ENCODE measurements around the gene IRX6.

The IRX6 gene

GRCh38 chr16:55323637-55324271 is at the start of gene IRX6:
TSS of gene IRX6 (plus strand) at chr16:55324203. CDS start at chr16:55325092, 889 bp downstream.
- DNase-seq (ENCODE audit: low spot score) (no peak), FAIRE-seq (no peak)

DNA sequence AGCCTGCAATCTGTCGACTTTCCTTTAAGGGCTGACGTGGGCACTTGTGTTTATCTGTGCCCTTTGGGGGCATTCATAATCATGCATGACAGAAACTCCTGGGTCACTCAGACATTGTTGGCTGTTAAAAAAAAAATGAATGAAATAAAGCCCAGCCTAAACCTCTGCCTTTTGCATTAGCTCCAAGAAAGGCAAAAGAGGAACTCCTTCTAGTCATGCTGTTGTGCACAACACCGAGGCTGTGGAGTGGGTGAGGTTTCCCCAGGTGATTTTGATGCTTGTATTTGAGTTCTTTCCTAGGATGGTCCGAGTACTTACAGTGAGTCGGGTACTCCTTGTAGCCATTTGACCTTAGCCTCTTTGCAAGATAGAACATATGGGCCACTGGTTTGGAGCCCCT is 49.6 kb upstream of the IRX6 start:
- FAIRE-seq = no peak
- DNase-seq (ENCODE audit: low spot score) = no peak

GRCh38 chr16:55275167-55275566 is 48.8 kb upstream of the IRX6 start:
- no peak for FAIRE-seq
- DNase-seq (ENCODE audit: low spot score) = no peak

- DNase-seq (ENCODE audit: low spot score) = no peak
- FAIRE-seq = no peak
Measured at GRCh38 chr16:55275869-55276268, 48.1 kb upstream of the IRX6 start.

DNA sequence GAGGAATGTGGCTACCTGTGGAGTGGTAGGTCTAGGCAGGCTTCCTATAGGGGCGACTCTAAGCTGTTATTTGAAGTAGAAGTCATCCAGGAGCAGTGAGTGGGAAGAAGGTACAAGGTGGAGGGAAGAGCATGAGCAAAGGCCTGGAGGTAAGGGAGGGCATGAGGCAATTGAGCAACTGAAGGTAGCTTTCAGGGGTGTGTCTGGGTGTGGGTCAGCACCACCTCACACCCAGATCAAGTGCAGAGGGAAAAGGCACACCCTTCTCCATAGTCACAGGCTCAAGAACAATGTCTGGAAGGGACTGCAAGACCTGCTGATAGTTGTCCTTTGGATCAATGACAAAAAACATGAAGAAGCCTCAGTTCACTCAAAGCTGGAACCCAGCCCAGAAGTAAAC is 46.5 kb upstream of the IRX6 start:
- DNase-seq (ENCODE audit: low spot score) (no peak), FAIRE-seq (no peak)

- FAIRE-seq = no peak
- DNase-seq (ENCODE audit: low spot score) = no peak
Measured at GRCh38 chr16:55279598-55279997, 44.4 kb upstream of the IRX6 start.

DNA sequence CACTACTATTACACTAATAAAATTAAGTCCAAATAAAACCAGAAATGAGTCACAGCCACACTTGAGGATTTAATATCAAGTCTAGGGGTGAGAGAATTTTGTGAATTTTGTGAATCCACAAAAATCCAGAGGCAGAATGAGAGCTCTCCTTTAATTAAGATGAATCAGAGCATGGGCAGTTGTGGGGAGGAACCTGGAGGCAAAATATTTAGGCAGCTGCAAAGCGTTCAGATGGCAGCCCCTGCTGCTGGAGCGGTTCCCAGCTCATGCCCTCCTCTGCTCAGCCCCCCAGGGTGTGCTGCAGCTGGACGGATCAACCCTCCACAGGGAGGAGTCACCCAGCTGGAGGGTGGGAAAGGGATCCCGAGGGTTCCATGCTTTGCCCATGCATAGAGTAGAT is 43.4 kb upstream of the IRX6 start:
- DNase-seq (ENCODE audit: low spot score) = no peak
- FAIRE-seq = no peak

GRCh38 chr16:55282441-55282840 is 41.6 kb upstream of the IRX6 start:
- FAIRE-seq (no peak), DNase-seq (ENCODE audit: low spot score) (no peak)

GRCh38 chr16:55283812-55284717 is 39.9 kb upstream of the IRX6 start:
- FAIRE-seq (no peak), DNase-seq (ENCODE audit: low spot score) (no peak)

DNA sequence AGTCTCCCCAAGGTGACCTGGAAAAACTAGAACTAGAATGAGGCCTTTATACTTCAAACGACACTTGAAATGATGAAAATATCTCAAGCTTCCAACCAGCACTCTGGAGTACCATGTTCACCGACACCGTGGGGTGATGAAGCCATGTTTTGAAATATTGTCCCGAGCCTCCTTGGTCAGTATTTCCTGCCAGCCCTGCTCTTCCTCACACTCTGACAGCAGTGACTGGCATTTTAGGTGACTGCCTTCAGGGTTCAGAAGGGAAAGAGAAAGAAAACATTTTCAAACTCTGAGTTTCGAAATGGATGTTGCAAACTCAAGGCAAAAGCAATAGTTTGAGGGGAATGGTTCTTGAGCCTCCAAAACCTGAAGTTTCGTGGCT is 39.3 kb upstream of the IRX6 start:
- no peak for FAIRE-seq
- DNase-seq (ENCODE audit: low spot score) = no peak

- DNase-seq (ENCODE audit: low spot score) (no peak), FAIRE-seq (no peak)
Measured at GRCh38 chr16:55285586-55285985, 38.4 kb upstream of the IRX6 start.

DNA sequence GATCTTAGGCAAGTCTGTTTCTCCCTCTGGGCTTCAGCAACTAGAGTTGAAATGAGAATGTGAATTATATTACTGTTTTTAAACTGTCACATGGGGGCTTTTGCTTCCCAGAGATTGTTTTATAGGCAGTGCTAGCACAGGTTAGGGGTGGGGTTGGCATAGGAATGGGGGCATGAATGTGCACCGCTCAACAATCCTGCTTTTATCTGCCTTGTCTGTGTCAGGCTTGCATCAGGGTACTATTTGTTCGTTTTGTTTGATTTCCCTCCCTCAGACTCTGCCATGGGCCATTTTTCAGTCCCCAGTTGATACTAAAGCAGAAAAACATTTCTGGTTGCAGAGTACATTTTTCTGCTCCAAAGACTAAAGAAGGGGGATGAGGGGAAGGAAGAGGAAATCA is 34.6 kb upstream of the IRX6 start:
- DNase-seq (ENCODE audit: low spot score) (no peak), FAIRE-seq (no peak)

- no peak for FAIRE-seq
- DNase-seq (ENCODE audit: low spot score) = no peak
Measured at GRCh38 chr16:55291847-55292246, 32.2 kb upstream of the IRX6 start.

DNA sequence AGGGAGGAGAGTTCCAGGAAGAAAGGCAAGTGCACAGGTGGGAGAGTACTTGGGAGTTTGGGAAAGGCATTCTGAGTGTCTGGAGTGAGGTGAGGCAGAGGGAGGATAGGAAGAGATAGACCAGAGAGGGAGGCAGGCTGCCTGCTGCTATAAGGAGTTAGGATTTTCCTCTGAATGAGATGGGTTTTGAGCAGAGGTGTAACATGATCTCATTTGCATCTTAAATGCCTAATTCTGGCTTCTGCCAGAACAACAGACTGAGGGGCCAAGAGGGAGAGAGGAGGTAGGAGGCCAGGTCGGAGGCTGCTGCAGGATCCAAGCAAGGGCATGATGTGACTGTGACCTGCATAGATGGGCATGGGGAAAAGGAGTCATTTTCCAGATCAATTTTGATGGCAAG is 31.5 kb upstream of the IRX6 start:
- FAIRE-seq (no peak), DNase-seq (ENCODE audit: low spot score) (no peak)

DNA sequence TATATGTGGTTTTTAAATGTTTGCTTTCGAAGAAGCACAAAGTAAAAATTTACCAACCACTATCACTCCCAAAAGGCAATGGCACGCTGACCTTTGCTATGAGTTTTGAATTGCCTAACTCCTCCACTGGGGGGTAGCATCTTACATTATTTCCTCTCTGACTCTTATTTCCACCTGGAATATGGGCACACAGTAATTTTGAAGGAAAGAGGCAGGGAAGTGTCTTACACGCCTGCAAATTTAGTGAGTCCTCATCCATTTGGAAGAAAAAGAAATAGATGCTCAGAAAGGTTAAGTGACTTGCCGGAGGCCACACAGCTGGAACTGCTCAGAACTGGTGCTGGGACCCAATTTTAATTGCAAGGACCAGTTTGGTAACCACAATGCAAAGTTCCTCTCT is 29.9 kb upstream of the IRX6 start:
- FAIRE-seq (no peak), DNase-seq (ENCODE audit: low spot score) (no peak)

DNA sequence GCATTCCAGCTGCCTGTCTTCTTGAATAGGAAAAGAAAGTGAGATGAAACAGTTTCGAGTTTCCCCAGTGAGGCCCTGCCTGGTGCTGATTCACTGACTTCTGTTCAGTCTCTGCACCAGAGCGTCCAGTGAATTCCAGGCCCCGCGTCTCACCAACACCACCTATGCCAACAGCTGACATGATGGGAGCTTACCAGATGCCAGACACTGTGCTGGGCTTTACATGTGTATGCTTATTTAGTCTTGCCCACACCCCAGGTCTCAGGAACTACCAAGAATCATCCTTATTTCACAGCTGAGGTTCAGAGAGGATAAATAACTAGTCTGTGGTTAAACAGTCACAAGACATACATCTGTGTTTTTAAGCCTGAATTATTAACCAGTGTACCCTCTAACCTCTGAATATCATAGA is 29.1 kb upstream of the IRX6 start:
- FAIRE-seq (peak; percentile 87), DNase-seq (ENCODE audit: low spot score) (peak; percentile 70)

GRCh38 chr16:55297062-55297909 is 26.7 kb upstream of the IRX6 start:
- FAIRE-seq (peak; percentile 88), DNase-seq (ENCODE audit: low spot score) (peak; percentile 92)

GRCh38 chr16:55297910-55298479 is 26.0 kb upstream of the IRX6 start:
- DNase-seq (ENCODE audit: low spot score) (peak; percentile 89), FAIRE-seq (peak; percentile 87)

DNA sequence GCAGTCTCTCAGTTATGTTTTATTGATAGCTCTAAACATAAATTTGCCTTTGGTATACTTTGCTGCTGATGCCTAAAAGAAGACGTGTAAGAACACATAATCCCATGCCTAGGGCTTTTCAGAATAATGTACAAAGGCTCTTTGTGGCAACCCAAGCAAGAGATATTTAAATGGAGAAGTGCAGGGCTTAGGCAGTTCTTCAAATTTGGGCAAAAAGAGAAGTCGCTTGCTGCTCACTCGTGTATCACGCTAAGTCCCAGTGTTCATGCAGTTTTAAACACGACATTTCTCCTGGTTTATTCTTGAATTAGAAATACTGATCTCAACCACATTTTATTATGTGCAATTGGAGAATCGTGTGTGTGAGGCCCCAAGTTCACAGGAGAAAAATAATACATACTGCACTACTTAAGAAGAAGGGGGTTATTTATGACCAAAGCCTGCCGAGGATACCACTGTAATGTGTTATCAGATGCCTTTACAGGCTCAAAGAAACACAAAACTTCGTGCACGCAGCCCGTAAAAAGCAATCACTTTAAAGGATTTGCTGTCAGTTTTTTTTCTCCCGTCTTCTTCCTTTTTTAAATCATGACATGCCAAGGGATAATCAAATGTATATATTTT is 22.5 kb upstream of the IRX6 start:
- FAIRE-seq (no peak), DNase-seq (ENCODE audit: low spot score) (no peak)

DNA sequence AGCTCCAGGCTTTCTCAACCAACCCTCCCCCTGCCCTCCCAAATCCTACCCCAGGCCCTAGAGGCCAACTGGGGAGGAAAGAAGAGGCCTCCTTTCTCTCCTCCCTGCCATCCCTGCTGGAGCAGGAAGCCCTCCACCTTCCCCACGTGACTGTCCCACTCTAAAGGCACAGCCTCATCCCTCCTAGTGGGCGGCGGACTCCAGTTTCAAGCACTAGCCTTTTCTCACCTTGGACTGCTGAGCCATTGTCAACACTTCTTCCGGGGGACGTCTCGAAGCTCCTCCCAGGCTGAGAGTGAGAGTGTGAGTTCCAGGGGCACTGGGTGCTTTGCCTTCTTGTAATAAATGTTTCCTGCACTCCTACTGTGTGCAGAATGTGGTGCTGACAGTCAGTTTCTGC is 21.4 kb upstream of the IRX6 start:
- FAIRE-seq (no peak), DNase-seq (ENCODE audit: low spot score) (no peak)

DNA sequence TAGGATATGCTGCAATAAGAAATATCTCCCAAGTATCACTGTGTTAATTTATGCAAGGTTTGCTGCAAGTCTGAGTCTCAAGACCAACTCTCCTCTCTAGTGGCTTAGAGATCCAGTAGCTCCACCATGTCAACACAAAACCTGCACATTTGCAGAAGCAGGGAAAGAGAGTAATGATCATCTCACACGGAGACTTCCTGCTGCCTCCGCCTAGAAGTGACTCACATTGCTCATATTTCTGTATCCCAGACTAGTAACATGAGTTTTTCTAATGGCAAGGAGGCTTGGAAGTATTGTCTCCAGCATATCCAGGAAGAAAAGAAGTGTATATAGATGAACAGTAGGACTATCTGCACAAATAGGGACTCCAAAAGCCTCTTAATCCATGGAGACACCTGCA is 15.0 kb upstream of the IRX6 start:
- DNase-seq (ENCODE audit: low spot score) (no peak), FAIRE-seq (no peak)
